ENCODE measurements around the gene LGI4.

DNA sequence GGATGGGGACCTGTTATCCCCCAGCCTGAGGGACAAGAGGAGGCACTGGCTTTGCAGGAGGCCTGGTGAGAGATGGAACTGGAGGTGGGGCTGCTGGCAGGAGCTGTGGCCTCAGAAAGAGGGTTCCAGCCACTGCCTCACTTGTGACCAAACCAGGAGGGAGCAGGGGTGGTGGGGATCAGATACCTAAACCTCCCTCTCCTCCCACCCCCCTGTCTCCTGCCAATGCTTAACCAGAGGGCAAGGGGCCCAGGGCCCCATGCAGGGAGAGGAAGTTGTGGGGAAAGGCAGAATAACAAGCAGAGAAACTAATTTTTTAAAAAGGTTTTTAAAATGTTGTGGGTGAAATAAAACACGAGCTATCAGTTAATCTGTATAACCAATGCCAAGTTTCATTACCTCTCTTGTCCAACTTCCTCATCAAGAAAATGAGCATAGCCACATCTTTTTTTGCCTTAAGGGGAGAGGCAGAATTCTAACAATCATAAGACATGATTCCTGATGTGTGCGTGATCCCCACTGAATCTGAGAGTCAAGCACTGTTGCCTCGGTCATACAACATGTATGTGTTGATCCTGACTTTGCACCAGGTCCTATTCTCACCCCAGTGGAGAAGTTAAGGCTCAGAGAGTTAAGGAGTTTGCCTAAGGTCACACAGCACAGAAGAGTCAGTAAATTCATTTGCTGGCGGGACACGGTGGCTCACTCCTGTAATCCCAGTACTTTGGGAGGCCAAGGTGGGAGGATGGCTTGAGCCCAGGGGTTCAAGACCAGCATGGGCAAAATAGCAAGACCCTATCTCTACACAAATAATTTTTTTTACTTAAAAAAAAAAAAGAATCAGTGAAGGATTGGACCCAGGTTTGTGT is 32.6 kb upstream of the LGI4 start:
- TF ChIP-seq, protein P1, sequence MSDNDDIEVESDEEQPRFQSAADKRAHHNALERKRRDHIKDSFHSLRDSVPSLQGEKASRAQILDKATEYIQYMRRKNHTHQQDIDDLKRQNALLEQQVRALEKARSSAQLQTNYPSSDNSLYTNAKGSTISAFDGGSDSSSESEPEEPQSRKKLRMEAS (IDR thresholded peaks at IDR 0.05) = no peak
- TF ChIP-seq TAF1 (conservative IDR thresholded peaks at IDR 0.05) (no peak), JUND (IDR thresholded peaks at IDR 0.05) (no peak), FOXA1 (IDR thresholded peaks at IDR 0.05) (no peak), YY1 (IDR thresholded peaks at IDR 0.05) (no peak), EGR1 (IDR thresholded peaks at IDR 0.05; ENCODE audit: low read depth in 2 of 2) (no peak)
- TF ChIP-seq, protein P2, sequence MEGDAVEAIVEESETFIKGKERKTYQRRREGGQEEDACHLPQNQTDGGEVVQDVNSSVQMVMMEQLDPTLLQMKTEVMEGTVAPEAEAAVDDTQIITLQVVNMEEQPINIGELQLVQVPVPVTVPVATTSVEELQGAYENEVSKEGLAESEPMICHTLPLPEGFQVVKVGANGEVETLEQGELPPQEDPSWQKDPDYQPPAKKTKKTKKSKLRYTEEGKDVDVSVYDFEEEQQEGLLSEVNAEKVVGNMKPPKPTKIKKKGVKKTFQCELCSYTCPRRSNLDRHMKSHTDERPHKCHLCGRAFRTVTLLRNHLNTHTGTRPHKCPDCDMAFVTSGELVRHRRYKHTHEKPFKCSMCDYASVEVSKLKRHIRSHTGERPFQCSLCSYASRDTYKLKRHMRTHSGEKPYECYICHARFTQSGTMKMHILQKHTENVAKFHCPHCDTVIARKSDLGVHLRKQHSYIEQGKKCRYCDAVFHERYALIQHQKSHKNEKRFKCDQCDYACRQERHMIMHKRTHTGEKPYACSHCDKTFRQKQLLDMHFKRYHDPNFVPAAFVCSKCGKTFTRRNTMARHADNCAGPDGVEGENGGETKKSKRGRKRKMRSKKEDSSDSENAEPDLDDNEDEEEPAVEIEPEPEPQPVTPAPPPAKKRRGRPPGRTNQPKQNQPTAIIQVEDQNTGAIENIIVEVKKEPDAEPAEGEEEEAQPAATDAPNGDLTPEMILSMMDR (IDR thresholded peaks at IDR 0.05; ENCODE audit: low read depth, low read length, missing input control) = no peak
- TF ChIP-seq, protein P3, sequence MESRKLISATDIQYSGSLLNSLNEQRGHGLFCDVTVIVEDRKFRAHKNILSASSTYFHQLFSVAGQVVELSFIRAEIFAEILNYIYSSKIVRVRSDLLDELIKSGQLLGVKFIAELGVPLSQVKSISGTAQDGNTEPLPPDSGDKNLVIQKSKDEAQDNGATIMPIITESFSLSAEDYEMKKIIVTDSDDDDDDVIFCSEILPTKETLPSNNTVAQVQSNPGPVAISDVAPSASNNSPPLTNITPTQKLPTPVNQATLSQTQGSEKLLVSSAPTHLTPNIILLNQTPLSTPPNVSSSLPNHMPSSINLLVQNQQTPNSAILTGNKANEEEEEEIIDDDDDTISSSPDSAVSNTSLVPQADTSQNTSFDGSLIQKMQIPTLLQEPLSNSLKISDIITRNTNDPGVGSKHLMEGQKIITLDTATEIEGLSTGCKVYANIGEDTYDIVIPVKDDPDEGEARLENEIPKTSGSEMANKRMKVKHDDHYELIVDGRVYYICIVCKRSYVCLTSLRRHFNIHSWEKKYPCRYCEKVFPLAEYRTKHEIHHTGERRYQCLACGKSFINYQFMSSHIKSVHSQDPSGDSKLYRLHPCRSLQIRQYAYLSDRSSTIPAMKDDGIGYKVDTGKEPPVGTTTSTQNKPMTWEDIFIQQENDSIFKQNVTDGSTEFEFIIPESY (IDR thresholded peaks at IDR 0.05) = no peak
- TF ChIP-seq, protein P4, sequence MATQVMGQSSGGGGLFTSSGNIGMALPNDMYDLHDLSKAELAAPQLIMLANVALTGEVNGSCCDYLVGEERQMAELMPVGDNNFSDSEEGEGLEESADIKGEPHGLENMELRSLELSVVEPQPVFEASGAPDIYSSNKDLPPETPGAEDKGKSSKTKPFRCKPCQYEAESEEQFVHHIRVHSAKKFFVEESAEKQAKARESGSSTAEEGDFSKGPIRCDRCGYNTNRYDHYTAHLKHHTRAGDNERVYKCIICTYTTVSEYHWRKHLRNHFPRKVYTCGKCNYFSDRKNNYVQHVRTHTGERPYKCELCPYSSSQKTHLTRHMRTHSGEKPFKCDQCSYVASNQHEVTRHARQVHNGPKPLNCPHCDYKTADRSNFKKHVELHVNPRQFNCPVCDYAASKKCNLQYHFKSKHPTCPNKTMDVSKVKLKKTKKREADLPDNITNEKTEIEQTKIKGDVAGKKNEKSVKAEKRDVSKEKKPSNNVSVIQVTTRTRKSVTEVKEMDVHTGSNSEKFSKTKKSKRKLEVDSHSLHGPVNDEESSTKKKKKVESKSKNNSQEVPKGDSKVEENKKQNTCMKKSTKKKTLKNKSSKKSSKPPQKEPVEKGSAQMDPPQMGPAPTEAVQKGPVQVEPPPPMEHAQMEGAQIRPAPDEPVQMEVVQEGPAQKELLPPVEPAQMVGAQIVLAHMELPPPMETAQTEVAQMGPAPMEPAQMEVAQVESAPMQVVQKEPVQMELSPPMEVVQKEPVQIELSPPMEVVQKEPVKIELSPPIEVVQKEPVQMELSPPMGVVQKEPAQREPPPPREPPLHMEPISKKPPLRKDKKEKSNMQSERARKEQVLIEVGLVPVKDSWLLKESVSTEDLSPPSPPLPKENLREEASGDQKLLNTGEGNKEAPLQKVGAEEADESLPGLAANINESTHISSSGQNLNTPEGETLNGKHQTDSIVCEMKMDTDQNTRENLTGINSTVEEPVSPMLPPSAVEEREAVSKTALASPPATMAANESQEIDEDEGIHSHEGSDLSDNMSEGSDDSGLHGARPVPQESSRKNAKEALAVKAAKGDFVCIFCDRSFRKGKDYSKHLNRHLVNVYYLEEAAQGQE (IDR thresholded peaks at IDR 0.05) = no peak
